HepG2 (cell line): ENCODE measurements around the gene BTBD3. TPM values are rescaled to one million over a fixed set of nuclear protein-coding genes. Genes with fewer than 3 reads are reported as not detected.
A peak's percentile ranks its signal among the peaks of the same experiment; 100 is the strongest.

ENCODE experiments used
- AGO2 ChIP-seq: fragments of 200-400 bp; formaldehyde crosslinking; optimal IDR thresholded peaks from 2 replicates; pipeline ENCODE3; 2017; ENCODE audit warnings: mild to moderate bottlenecking, low read depth, low read length, moderate library complexity
- AHR ChIP-seq: IDR thresholded peaks from 2 replicates; pipeline ENCODE4 v1.6.1; 2018; ENCODE audit warnings: missing genetic modification reagents, missing compliant biosample characterization
- CREM ChIP-seq, 2 experiments: sonication (generic) in 1 of 2; formaldehyde crosslinking in 1 of 2; IDR thresholded peaks; 2 replicates each; pipeline versions ENCODE4 v1.4.0 to v1.6.1; 2016 to 2020; ENCODE audit warnings: antibody characterized with exemption in 1 of 2, mild to moderate bottlenecking in 1 of 2, missing genetic modification reagents in 1 of 2
- KMT2A ChIP-seq: sonication (generic); formaldehyde crosslinking; IDR thresholded peaks from 2 replicates; pipeline ENCODE4 v1.4.0; 2020; ENCODE audit warnings: missing genetic modification reagents
- NFAT5 ChIP-seq: sonication (generic); formaldehyde crosslinking; IDR thresholded peaks from 2 replicates; pipeline ENCODE4 v1.4.0; 2020; ENCODE audit warnings: missing genetic modification reagents
- ONECUT2 ChIP-seq: sonication (generic); formaldehyde crosslinking; IDR thresholded peaks from 2 replicates; pipeline ENCODE4 v1.4.0; 2020; ENCODE audit warnings: missing genetic modification reagents
- PRPF4 ChIP-seq: fragments of 200-400 bp; formaldehyde crosslinking; IDR thresholded peaks from 2 replicates; pipeline ENCODE4 v1.6.1; 2016; ENCODE audit warnings: low read length, low read depth; ENCODE audit not compliant: poor library complexity, severe bottlenecking
- RFX5 ChIP-seq: IDR thresholded peaks from 2 replicates; pipeline ENCODE4 v1.6.1; 2011; ENCODE audit warnings: low read depth, low read length, improper control_type of control experiment
- RNF2 ChIP-seq: fragments of 450-650 bp; conservative IDR thresholded peaks from 2 replicates; pipeline ENCODE4 v1.6.1; 2016; ENCODE audit warnings: low read depth
- SP140L ChIP-seq: sonication (generic); formaldehyde crosslinking; IDR thresholded peaks from 2 replicates; pipeline ENCODE4 v1.4.0; 2020; ENCODE audit warnings: missing genetic modification reagents, borderline replicate concordance
- THAP9 ChIP-seq: sonication (generic); formaldehyde crosslinking; IDR thresholded peaks from 2 replicates; pipeline ENCODE4; 2020; ENCODE audit warnings: missing genetic modification reagents, mild to moderate bottlenecking, borderline replicate concordance
- ZNF546 ChIP-seq: sonication (generic); formaldehyde crosslinking; conservative IDR thresholded peaks from 2 replicates; pipeline ENCODE4 v1.8.1; 2023; ENCODE audit warnings: mild to moderate bottlenecking, missing genetic modification reagents
- ZNF557 ChIP-seq: sonication (generic); formaldehyde crosslinking; IDR thresholded peaks from 2 replicates; pipeline ENCODE4 v1.4.0; 2020; ENCODE audit warnings: missing genetic modification reagents
- ZNF709 ChIP-seq: sonication (generic); formaldehyde crosslinking; IDR thresholded peaks from 2 replicates; pipeline ENCODE4 v1.5.0; 2020; ENCODE audit warnings: mild to moderate bottlenecking, missing genetic modification reagents
- ZNF792 ChIP-seq: IDR thresholded peaks from 2 replicates; pipeline ENCODE4 v1.6.1; 2016
- polyA plus RNA-seq, 8 experiments: library from polyadenylated mRNA; depleted of rRNA in 3 of 8; stranded (reverse) in 7 of 8; unstranded in 1 of 8; fragments of >200 nt; fragmentation: Illumina TruSeq in 4 of 8; extraction: Trizol in 4 of 8; gene quantifications; 2 replicates each; pipeline versions ENCODE4 v1.2.1 to v1.2.3, GENCODE V29; 2011 to 2016; ENCODE audit warnings: low read depth in 4 of 8, missing spikeins in 1 of 8, mixed read lengths in 1 of 8; ENCODE audit not compliant: insufficient read depth in 1 of 8
- total RNA-seq, 5 experiments: library from RNA; depleted of rRNA; stranded (reverse); fragments of >200 nt; fragmentation: Illumina TruSeq; extraction: Trizol; gene quantifications; 2 replicates each; pipeline ENCODE4 v1.2.3, GENCODE V29; 2016; ENCODE audit warnings: low read depth in 1 of 5
- TF ChIP-seq, protein P1 (sequence below): sonication (generic); formaldehyde crosslinking; IDR thresholded peaks from 2 replicates; pipeline ENCODE4 v1.5.0; 2020; ENCODE audit warnings: mild to moderate bottlenecking, low read depth, missing genetic modification reagents, borderline replicate concordance
- TF ChIP-seq, protein P2 (sequence below): sonication (generic); formaldehyde crosslinking; IDR thresholded peaks from 2 replicates; pipeline ENCODE4 v1.8.1; 2023; ENCODE audit warnings: missing genetic modification reagents, inconsistent platforms, borderline replicate concordance

Gene BTBD3
- total and polyA plus RNA-seq, 2 of the 13 experiments (the other 11 are each of a cell fraction or from before 2014, with no cell fraction given) = 32.2 to 41.8 TPM

- TF ChIP-seq PRPF4 = no peak
- TF ChIP-seq, protein P1, sequence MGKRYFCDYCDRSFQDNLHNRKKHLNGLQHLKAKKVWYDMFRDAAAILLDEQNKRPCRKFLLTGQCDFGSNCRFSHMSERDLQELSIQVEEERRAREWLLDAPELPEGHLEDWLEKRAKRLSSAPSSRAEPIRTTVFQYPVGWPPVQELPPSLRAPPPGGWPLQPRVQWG (CRISPR knock-in tag) = no peak
- no peak for TF ChIP-seq THAP9
- no peak for TF ChIP-seq ZNF792 (CRISPR knock-in tag)
- no peak; the same call in 1 of the 2 replicates for TF ChIP-seq ZNF546
- no peak for TF ChIP-seq ZNF709 (CRISPR knock-in tag)
- TF ChIP-seq RFX5 = peak; percentile 64; the same call in 1 of the 2 replicates
- TF ChIP-seq CREM (IDR thresholded peaks at IDR 0.05) = peak; percentile 32; the same call in 1 of the 2 replicates
- no peak for TF ChIP-seq CREM (CRISPR knock-in tag; IDR thresholded peaks at IDR 0.05)
- peak; percentile 21; the same call in 1 of the 2 replicates for TF ChIP-seq SP140L (CRISPR knock-in tag)
- TF ChIP-seq AHR (CRISPR knock-in tag) = no peak
- TF ChIP-seq NFAT5 (CRISPR knock-in tag) = no peak
- no peak for TF ChIP-seq RNF2
- TF ChIP-seq ZNF557 (CRISPR knock-in tag) = 0 out of 2 replicates have a peak, but pooled peaks have one; percentile 62
- TF ChIP-seq KMT2A (CRISPR knock-in tag) = peak; percentile 70; the same call in 1 of the 2 replicates
- TF ChIP-seq, protein P2, sequence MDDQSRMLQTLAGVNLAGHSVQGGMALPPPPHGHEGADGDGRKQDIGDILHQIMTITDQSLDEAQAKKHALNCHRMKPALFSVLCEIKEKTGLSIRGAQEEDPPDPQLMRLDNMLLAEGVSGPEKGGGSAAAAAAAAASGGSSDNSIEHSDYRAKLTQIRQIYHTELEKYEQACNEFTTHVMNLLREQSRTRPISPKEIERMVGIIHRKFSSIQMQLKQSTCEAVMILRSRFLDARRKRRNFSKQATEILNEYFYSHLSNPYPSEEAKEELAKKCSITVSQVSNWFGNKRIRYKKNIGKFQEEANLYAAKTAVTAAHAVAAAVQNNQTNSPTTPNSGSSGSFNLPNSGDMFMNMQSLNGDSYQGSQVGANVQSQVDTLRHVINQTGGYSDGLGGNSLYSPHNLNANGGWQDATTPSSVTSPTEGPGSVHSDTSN (CRISPR knock-in tag) = no peak; the same call in 1 of the 2 replicates
- no peak for TF ChIP-seq ONECUT2 (CRISPR knock-in tag)
- TF ChIP-seq AGO2 = no peak
Measured at GRCh38 chr20:11891776-11892545, 25.7 kb upstream of the BTBD3 start (continued).
